LNCAP (cell line): ENCODE data around the gene NRARP.

Experiments used
- CTCF ChIP-seq: fragments of 450-650 bp; IDR thresholded peaks from 2 replicates; pipeline ENCODE4 v1.5.1; 2017; ENCODE audit warnings: mild to moderate bottlenecking

The NRARP gene

DNA sequence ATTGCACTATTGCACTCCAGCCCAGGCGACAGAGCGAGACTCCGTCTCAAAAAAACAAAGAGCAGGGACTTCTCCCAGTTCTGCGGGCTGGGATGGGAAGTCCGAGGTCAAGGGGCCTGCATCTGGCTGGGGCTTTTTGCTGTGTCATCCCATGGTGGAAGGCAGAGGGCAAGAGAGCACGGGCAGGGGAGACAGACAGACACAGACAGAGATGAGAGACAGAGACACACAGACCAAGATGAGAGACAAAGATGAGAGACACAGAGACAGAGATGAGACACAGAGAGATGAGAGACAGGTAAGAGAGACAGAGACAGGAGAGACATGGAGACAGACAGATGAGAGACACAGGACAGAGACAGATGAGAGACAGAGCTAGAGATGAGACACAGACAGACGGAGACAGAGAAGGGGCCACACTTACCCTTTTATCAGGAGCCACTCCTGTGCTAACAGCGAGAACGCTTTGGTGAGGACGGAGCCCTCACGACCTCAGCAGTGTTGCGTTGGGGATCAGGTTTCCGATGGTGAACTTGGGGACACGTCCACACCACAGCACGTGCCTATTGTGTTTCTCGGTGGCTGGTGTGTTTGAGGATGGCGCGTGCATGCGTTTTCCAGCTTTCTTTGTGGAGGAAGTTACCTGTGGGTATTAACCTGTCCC lies 33.4 kb downstream of the NRARP start:
- TF ChIP-seq CTCF: no peak

GRCh38 chr9:137267933-137268355 lies 34.1 kb downstream of the NRARP start:
- TF ChIP-seq CTCF: no peak

- no peak for TF ChIP-seq CTCF
Measured at GRCh38 chr9:137266585-137267453, 35.3 kb downstream of the NRARP start.

- TF ChIP-seq CTCF: no peak
Measured at GRCh38 chr9:137266162-137266527, 35.9 kb downstream of the NRARP start.

DNA sequence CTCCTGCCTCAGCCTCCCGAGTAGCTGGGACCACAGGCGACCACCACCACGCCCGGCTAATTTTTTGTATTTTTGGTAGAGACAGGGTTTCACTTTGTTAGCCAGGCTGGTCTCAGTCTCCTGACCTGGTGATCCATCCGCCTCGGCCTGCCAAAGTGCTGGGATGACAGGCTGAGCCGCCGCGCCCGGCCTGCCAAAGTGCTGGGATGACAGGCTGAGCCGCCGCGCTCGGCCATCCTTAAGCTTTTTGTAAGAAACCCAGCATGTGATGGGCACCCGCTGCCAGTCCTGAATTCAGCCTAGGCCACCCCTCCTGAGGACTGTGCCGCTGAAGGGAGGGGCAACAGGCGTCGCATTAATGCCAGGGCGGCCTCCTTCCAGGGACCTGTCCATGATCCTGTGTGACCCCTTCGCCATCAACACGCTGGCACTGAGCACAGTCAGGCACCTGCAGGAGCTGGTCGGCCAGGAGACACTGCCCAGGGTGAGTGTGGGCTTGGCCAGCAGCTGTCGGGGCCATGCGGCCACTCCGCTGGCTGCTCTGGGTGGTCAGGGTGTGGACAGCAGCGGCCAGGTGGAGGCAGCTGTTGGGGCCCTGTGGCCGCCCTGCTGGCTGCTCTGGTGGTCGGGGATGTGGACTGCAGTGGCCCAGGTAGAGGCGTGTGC lies 36.4 kb downstream of the NRARP start:
- TF ChIP-seq CTCF: no peak

- no peak for TF ChIP-seq CTCF
Measured at GRCh38 chr9:137264067-137264466, 38.0 kb downstream of the NRARP start.

- no peak for TF ChIP-seq CTCF
Measured at GRCh38 chr9:137263506-137263905, 38.6 kb downstream of the NRARP start.
